GM19372 (cell line): Measurements from ENCODE around the gene SYTL1.

Experiments used
- ATAC-seq: cut with Tn5 transposase; IDR thresholded peaks from one replicate; pipeline ENCODE4 v1.9.1; 2021; ENCODE audit warnings: mild to moderate bottlenecking, low read depth, moderate library complexity; ENCODE audit not compliant: unreplicated experiment

SYTL1 gene

DNA sequence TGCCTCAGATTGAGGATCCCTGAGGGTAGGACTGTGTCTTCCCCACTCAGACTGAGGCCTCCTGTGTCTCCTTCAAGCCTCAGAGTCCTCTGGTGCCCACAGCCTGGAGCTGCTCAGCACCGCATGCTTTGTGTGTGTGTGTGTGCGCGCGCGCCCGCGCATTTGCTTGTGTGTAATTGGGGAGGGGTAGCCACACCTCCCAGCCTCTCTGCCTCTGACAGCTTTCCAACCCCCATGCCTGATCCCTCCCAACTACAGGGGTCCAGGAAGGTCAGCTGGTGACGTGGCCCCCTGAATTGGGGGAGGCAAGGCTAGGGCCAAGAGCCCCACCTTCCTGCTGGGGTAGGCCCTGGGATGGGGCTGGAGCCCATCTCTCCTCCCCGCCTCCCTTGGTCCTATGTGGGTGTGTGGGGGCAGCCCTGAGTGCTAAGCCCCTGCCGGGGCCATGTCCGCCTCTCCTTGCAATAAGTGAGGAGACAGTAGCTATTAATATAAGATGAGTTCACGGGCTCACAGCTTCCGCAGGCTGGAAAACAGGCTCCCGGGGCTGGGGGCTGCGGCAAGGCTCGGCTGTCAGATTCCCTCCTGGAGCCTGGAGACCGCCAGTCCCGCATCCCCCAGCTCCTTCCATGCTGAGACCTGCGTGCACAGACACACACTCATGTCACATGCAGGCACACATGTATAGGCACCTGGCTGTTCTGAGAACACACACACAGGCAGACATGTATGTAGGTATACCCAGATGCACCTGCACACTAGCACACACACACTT is 57.6 kb downstream of the SYTL1 start:
- no peak for ATAC-seq

DNA sequence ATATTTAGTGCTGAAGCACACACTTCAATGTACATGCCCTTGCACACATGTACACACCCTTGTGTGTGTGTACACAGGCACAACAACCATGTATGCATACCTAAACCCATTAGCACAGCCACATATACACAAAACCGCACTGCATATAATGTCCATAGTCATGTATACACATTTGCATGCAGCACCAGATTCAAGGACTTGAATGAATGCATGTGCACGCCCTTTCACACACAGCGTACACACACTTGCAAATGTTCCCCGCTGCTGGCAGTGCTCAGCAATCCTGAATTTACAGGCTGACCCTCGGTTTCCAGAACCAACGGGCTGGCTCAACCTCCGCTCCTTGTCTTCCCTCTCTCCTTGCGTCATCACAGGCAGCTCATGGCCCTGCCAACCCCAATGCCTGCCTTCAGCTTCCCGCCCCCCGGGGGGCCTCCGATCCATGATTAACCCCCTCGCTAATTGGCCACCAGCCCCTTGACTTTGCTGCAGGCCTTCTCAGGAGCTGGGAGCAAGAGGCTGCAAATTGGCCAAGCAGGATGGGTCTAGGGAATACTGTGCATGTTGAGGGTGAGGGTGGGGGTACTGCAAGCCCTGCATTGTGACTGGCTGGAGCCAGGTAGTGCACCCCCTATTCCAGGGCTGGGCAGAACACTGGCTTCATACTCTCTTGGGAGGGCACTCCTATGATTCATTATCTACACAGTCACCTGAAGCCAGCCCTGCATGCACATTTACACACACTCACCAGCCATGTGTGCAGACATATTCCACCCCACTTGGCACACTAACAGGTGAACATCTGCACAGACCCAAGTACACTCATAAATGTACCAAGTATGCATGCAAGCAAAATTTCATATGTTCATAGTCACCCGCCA is 58.5 kb downstream of the SYTL1 start:
- no peak for ATAC-seq

DNA sequence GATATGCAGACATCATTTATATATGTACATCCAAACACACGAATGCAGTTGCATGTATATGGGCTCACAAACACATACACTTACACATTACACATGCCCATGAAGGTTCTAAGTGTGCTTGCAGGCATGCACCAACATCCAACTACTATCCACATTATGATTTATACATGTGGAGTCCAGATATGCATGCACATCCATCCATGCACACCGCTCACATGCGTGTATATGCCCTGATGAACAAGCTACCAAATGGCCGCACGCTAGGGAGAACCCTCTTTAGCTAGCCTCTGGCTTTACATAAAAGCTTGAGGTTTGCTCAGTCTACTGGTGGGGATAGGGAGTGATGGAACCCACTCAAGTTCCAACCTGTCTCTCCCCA is 59.1 kb downstream of the SYTL1 start:
- no peak for ATAC-seq

GRCh38 chr1:27402349-27402754 is 60.5 kb downstream of the SYTL1 start:
- ATAC-seq: no peak

DNA sequence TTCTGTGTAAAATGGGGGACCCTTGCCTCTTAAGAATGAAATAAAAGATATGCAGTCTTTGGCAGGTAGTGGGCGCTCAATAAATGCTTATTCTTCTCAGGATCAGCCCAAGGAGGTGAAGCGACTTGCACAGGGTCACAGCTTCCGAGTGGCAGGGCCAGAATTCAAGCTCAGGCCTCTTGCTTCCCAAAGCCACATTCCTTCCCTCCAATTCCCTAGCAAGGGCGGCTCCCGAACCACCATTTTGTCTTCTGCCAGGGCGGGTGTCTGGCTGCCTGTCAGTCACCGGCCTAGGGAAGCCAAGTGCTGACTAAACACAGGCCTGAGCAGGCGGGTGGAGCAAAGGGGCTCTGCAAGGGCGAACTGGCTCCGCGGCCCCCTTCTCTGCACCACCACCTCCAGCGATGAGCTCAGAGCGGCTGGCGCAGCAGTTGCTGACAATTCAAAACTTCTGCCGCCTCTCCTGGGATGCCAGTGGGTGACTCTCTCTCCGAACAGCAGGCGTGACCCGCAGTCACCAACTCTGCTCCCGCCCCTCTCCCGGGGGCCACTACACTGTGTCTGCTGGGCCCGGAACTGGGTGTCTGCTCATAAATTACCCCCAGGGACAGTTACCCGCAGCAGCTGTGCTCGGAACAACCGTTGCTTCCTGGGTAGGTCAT is 61.4 kb downstream of the SYTL1 start:
- no peak for ATAC-seq
